Neuronal stem cell (in vitro differentiated cells): ENCODE data around the gene NUP188.

Experiments used
- DNase-seq: peaks from one replicate; pipeline ENCODE4 v3.0.0-alpha.2; 2013; ENCODE audit warnings: low spot score
- H2AFZ ChIP-seq: one replicate; pipeline ENCODE4 v1.6.1; 2013; ENCODE audit warnings: mild to moderate bottlenecking, low read length, inconsistent platforms
- H2AK5ac ChIP-seq: 2 replicates; pipeline ENCODE4 v1.6.1; 2013; ENCODE audit warnings: low read depth, mild to moderate bottlenecking, inconsistent platforms, low read length, moderate library complexity, mixed read lengths
- H2BK120ac ChIP-seq: 2 replicates; pipeline ENCODE4 v1.6.1; 2013; ENCODE audit warnings: low read depth, mild to moderate bottlenecking, inconsistent platforms, low read length, moderate library complexity, mixed read lengths
- H2BK12ac ChIP-seq: one replicate; pipeline ENCODE4 v1.6.1; 2013; ENCODE audit warnings: low read length, inconsistent platforms
- H2BK15ac ChIP-seq: 2 replicates; pipeline ENCODE4 v1.6.1; 2013; ENCODE audit warnings: mild to moderate bottlenecking, low read length, inconsistent platforms, mixed read lengths
- H2BK5ac ChIP-seq: one replicate; pipeline ENCODE4 v1.6.1; 2013; ENCODE audit warnings: inconsistent platforms, mild to moderate bottlenecking, low read length, moderate library complexity
- H3K14ac ChIP-seq: one replicate; pipeline ENCODE4 v1.6.1; 2013; ENCODE audit warnings: low read length, inconsistent platforms
- H3K18ac ChIP-seq: 2 replicates; pipeline ENCODE4 v1.6.1; 2013; ENCODE audit warnings: low read length, inconsistent platforms
- H3K23ac ChIP-seq: 2 replicates; pipeline ENCODE4 v1.6.1; 2013; ENCODE audit warnings: low read depth, mild to moderate bottlenecking, mixed read lengths, low read length, inconsistent platforms; ENCODE audit not compliant: poor library complexity
- H3K27ac ChIP-seq: replicated peaks from 3 replicates; pipeline ENCODE4 v1.5.1; 2013; ENCODE audit warnings: low read length, inconsistent platforms
- H3K27me3 ChIP-seq, 3 experiments: 2 replicates each; pipeline ENCODE4 v1.6.1; 2013; ENCODE audit warnings: low read length in 3 of 3, mild to moderate bottlenecking in 2 of 3, inconsistent platforms in 1 of 3, low read depth in 1 of 3, mixed read lengths in 1 of 3, moderate library complexity in 1 of 3; ENCODE audit not compliant: control insufficient read depth in 3 of 3, insufficient read depth in 3 of 3
- H3K36me3 ChIP-seq, 2 donors: replicated peaks in 1 of 2; 2 replicates each; pipeline ENCODE4 v1.6.1; 2013; ENCODE audit warnings: low read length in 2 of 2; ENCODE audit not compliant: control insufficient read depth in 2 of 2, insufficient read depth in 2 of 2
- H3K4ac ChIP-seq: 2 replicates; pipeline ENCODE4 v1.6.1; 2013; ENCODE audit warnings: inconsistent platforms, mild to moderate bottlenecking, low read length, moderate library complexity
- H3K4me1 ChIP-seq, 2 donors: 1 replicate in 1 of 2; 2 replicates in 1 of 2; pipeline ENCODE4 v1.6.1; 2013; ENCODE audit warnings: low read length in 2 of 2, low read depth in 1 of 2; ENCODE audit not compliant: control insufficient read depth in 2 of 2, insufficient read depth in 1 of 2
- H3K4me2 ChIP-seq: one replicate; pipeline ENCODE4 v1.6.1; 2013; ENCODE audit warnings: mild to moderate bottlenecking, low read length, inconsistent platforms; ENCODE audit not compliant: insufficient read depth, poor library complexity, severe bottlenecking
- H3K4me3 ChIP-seq, 2 donors: 2 replicates each; pipeline ENCODE4 v1.5.1; 2013; ENCODE audit warnings: low read length in 2 of 2, mild to moderate bottlenecking in 2 of 2, inconsistent platforms in 1 of 2, moderate library complexity in 1 of 2
- H3K79me1 ChIP-seq: one replicate; pipeline ENCODE4 v1.6.1; 2013; ENCODE audit warnings: low read depth, mild to moderate bottlenecking, inconsistent platforms, low read length, moderate library complexity
- H3K9ac ChIP-seq: one replicate; pipeline ENCODE4 v1.6.1; 2013; ENCODE audit warnings: mild to moderate bottlenecking, low read depth, low read length, inconsistent platforms; ENCODE audit not compliant: poor library complexity
- H3K9me3 ChIP-seq, 2 donors: replicated peaks in 1 of 2; 2 replicates each; pipeline versions ENCODE3 to v1.6.1; 2013; ENCODE audit warnings: low read length in 2 of 2, mild to moderate bottlenecking in 2 of 2, inconsistent platforms in 1 of 2, low read depth in 1 of 2, mixed read lengths in 1 of 2, moderate library complexity in 1 of 2; ENCODE audit not compliant: control insufficient read depth in 2 of 2, insufficient read depth in 1 of 2
- H4K8ac ChIP-seq: one replicate; pipeline ENCODE4 v1.6.1; 2013; ENCODE audit warnings: low read depth, mild to moderate bottlenecking, inconsistent platforms, low read length, moderate library complexity
- H4K91ac ChIP-seq: one replicate; pipeline ENCODE4 v1.6.1; 2013; ENCODE audit warnings: low read length, low read depth, mild to moderate bottlenecking, inconsistent platforms; ENCODE audit not compliant: poor library complexity
- WGBS, 2 donors: extraction: QIAGEN DNeasy Blood & Tissue Kit; methylation state at CpG; one replicate each; pipeline ENCODE4 v1.1.7; 2013; ENCODE audit warnings: missing lambda C conversion rate in 2 of 2, mixed read lengths in 1 of 2; ENCODE audit not compliant: insufficient read length in 2 of 2, insufficient replicate concordance in 1 of 2; ENCODE audit errors: extremely low coverage in 2 of 2; 5-methylcytosine and 5-hydroxymethylcytosine counted together

The NUP188 gene

DNA sequence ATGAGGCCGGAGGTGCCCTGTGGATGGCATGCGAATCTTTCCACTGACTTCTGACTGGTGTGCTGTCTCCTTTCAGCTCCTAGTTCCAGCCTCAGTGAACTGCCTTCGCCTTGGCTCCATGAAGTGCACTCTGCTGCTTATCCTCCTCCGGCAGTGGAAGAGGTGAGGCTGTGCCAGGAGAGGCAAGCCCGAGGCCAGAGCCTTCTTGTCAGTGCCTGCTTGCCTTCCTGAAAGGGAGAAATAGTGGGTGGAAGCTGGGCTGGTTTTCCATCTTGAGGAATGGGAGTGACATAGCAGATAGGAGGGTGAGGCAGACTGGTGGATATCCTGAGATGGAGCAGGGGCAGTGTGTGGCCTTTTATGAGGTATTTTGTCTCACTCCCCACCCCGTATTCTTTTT is 51.0 kb downstream of the NUP188 start:
- Histone ChIP-seq H4K91ac (no peak overlapping the region), H3K27ac (no peak overlapping the region), H3K14ac (no peak overlapping the region), H3K4me2 (no peak overlapping the region), H2BK5ac (no peak overlapping the region), H2BK12ac (no peak overlapping the region), H3K9ac (peak overlapping the region; percentile 50), H3K9me3 (peaks cover 0 to 2% of the 10 kb centered on the region in 2 donors), H2AFZ (no peak overlapping the region), H4K8ac (no peak overlapping the region), H3K4ac (no peak overlapping the region), H3K4me1 (no peaks in the 10 kb centered on the region), H3K79me1 (no peaks in the 10 kb centered on the region), H2AK5ac (no peak overlapping the region), H3K18ac (no peak overlapping the region), H2BK15ac (no peak overlapping the region), H3K36me3 (peaks cover 77 to 96% of the 10 kb centered on the region in 2 donors), H2BK120ac (no peak overlapping the region), H3K4me3 (no peak overlapping the region), H3K27me3 (no peaks in the 10 kb centered on the region), H3K23ac (no peak overlapping the region)
- no CpG with 5 or more reads among the region's 6 CpGs for WGBS, 2 donors
- no peak for DNase-seq

DNA sequence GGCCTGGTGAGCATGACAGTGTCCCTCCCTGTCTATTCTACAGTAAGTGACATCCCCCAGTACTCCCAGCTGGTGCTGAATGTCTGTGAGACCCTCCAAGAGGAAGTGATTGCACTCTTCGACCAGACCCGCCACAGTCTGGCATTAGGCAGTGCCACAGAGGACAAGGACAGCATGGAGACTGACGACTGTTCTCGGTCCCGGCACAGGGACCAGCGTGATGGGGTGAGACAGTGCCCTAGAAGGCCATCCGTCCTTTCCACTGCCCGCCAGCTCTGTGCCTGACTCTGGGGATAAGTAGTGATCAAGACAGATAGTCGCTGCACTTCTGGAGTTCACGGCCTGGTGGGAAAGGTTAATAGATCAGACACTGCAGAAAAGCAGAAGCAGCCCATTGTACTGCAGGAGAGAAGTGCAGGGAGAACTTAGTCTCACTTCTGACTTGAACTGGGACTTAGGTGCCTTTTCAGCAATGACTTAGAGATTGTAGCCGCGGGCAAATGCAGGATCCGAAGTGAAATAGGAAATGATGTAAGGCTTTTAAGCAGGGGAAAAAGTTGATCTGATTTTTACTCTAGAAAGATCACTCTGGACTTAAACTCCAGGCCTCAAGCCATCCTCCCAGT is 52.2 kb downstream of the NUP188 start:
- Histone ChIP-seq H3K4me2 (no peak overlapping the region), H3K36me3 (peaks cover 71 to 94% of the 10 kb centered on the region in 2 donors), H3K23ac (no peak overlapping the region), H4K8ac (no peak overlapping the region), H3K14ac (no peak overlapping the region), H2BK15ac (no peak overlapping the region), H3K4me3 (no peak overlapping the region), H4K91ac (no peak overlapping the region), H2BK5ac (no peak overlapping the region), H3K9ac (no peak overlapping the region), H3K9me3 (peaks cover 0 to 2% of the 10 kb centered on the region in 2 donors), H2AK5ac (no peak overlapping the region), H2AFZ (no peak overlapping the region), H3K4ac (no peak overlapping the region), H3K27me3 (no peaks in the 10 kb centered on the region), H3K4me1 (no peaks in the 10 kb centered on the region), H3K18ac (no peak overlapping the region), H2BK12ac (no peak overlapping the region), H3K79me1 (no peaks in the 10 kb centered on the region), H2BK120ac (no peak overlapping the region), H3K27ac (no peak overlapping the region)
- no CpG with 5 or more reads among the region's 13 CpGs for WGBS, 2 donors
- DNase-seq = no peak

DNA sequence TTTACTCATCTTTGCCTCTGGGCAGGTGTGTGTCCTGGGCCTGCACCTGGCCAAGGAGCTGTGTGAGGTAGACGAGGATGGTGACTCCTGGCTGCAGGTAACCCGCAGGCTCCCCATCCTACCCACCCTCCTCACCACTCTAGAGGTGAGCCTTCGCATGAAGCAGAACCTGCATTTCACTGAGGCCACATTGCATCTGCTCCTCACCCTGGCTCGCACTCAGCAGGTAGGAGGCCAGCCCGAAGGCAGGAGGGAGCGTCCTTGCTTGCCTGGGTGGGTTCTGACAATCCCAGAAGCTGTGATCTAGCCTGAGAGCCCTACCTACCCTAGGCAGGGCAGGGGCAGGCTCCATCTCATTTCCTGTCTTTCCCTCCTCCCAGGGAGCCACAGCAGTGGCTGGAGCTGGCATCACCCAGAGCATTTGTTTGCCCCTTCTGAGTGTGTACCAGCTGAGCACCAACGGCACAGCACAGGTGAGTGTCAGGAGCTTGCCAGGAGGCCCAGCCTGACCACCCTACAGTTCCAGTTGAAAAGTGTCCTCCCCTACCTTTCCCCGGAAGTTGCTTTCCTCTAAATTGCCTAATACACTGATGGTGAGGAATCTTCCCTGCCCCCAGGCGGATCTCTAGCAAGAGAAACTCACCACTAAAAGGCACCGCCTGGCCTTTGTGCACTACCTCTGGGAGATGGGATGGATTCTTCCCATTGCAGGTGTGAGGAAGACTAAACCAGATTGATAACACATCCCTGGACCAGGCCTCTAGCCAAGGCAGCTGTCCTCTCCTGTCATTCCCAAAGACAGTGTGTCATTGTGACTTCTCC is 54.2 kb downstream of the NUP188 start:
- Histone ChIP-seq H3K27me3 (no peaks in the 10 kb centered on the region), H2AFZ (no peak overlapping the region), H3K4ac (no peak overlapping the region), H3K36me3 (peaks cover 74 to 94% of the 10 kb centered on the region in 2 donors), H3K27ac (no peak overlapping the region), H2BK5ac (no peak overlapping the region), H2BK15ac (no peak overlapping the region), H3K4me1 (no peaks in the 10 kb centered on the region), H2BK120ac (no peak overlapping the region), H2BK12ac (no peak overlapping the region), H3K4me3 (no peak overlapping the region), H4K91ac (no peak overlapping the region), H2AK5ac (no peak overlapping the region), H3K79me1 (no peaks in the 10 kb centered on the region), H3K4me2 (no peak overlapping the region), H3K23ac (no peak overlapping the region), H3K14ac (no peak overlapping the region), H3K9me3 (peaks cover 0 to 2% of the 10 kb centered on the region in 2 donors), H3K9ac (no peak overlapping the region), H3K18ac (no peak overlapping the region), H4K8ac (no peak overlapping the region)
- no CpG with 5 or more reads among the region's 10 CpGs for WGBS, 2 donors
- DNase-seq = no peak

DNA sequence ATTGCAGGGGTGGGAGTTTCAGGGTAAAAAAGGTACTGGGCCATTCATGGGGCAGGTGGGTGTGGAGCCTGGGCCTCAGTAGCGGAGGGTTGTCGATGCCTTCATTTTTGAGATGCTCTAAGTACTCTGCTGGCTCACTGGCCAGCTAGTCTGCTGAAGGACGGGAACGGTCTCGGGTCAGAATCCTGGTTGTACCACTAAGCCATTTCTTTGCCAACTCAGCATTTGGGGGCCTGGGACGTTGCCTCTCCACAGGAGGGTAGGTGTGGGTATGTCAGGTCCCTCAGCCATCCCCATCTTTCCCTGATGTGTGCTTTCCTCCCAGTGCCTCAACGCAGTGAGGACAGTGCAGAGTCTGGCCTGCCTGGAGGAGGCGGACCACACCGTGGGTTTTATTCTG is 55.5 kb downstream of the NUP188 start:
- no peaks in the 10 kb centered on the region for H3K27me3 ChIP-seq
- H2AFZ ChIP-seq = no peak overlapping the region
- H3K23ac ChIP-seq = no peak overlapping the region
- peak overlapping the region; percentile 18 for H3K9ac ChIP-seq
- H3K4me2 ChIP-seq = no peak overlapping the region
- peaks cover 73 to 96% of the 10 kb centered on the region in 2 donors for H3K36me3 ChIP-seq
- WGBS, 2 donors = no CpG with 5 or more reads among the region's 9 CpGs
- H3K4me1 ChIP-seq = no peaks in the 10 kb centered on the region
- H3K4ac ChIP-seq = no peak overlapping the region
- H2BK15ac ChIP-seq = no peak overlapping the region
- no peak overlapping the region for H2BK5ac ChIP-seq
- H4K91ac ChIP-seq = no peak overlapping the region
- H3K9me3 ChIP-seq = peaks cover 0 to 2% of the 10 kb centered on the region in 2 donors
- H3K4me3 ChIP-seq = no peak overlapping the region
- H2AK5ac ChIP-seq = no peak overlapping the region
- DNase-seq = no peak
- no peak overlapping the region for H3K27ac ChIP-seq
- no peak overlapping the region for H2BK12ac ChIP-seq
- H3K14ac ChIP-seq = no peak overlapping the region
- no peak overlapping the region for H2BK120ac ChIP-seq
- no peak overlapping the region for H3K18ac ChIP-seq
- no peaks in the 10 kb centered on the region for H3K79me1 ChIP-seq
- no peak overlapping the region for H4K8ac ChIP-seq
